GM18511 (cell line): Measurements from ENCODE around the gene TANC1.

Experiments used
- ATAC-seq: cut with Tn5 transposase; IDR thresholded peaks from one replicate; pipeline ENCODE4 v1.9.1; 2021; ENCODE audit warnings: mild to moderate bottlenecking, moderate library complexity; ENCODE audit not compliant: unreplicated experiment

Gene TANC1

DNA sequence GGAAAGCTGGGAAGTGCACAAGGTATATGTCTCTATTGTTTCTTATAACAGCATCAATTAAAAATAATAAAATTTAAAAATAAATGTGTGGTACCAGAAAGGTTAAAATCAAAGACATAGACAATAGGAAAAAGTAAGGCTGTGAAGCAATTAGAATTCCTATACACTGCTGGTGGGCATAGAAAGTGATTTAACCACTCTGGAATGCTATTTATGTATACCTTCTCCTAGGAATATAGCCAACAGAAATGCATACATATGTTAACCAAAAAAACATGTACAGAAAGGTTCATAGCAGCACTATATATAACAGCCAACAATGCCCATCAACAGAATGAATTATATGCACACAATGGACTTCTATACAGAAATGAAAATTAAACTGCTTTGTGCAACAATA is 275.1 kb downstream of the TANC1 start:
- ATAC-seq = no peak

DNA sequence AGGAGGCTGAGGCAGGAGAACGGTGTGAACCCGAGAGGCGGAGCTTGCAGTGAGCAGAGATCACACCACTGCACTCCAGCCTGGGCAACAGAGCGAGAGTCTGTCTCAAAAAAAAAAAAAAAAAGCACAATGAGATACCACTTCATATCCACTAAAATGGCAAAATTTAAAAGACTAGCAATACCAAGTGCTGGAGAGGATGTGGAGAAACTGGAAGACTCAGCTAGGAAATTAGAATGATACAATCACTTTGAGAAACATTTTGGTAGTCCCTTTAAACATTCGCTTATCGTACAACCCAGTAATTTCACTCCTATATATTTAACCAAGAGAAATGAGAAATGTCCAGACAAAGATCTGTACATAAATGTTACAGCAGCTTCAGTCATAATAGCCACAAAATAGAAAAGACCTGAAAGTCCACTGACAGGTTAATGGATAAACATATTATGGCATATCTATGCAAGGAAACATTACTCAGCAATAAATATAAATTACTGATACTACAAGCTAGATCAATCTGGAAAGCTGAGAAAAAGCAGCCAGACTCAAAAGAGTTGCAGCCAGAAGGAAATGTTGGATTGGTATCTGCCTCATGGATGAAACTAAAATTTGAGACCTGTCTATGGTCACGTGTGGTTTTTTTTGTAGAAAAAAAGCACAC is 278.0 kb downstream of the TANC1 start:
- ATAC-seq = no peak

DNA sequence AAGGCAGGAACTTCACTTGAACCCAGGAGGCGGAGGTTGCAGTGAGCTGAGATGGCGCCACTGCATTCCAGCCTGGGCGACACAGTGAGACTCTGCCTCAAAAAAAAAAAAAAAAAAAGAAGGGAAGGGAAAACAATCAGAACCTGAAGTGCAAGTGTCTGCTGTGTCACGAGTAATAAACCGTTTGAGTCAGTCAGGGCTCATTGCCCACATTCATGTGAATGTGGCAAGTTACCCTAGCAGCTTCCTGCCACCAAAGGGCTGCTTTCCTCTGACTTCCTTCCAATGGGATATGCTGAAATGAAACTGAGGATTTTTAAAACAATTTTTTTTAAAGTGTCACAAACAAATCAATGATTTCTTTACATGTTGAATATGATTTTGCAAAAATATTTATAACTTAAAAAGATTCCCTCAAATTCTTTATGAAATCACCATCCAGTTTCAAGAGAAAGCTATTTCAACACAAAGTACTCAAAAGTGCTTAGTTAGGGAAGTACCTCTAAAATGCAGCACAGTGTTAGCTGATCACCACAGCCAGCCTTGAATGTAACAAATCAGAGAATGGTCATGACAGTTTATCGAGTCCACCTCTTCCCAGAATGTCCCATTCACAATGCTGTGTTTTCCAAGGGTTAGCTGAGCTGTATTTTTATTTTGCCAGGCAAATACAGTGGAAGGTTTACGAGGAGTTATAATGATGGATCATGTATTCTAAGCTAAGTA is 281.7 kb downstream of the TANC1 start:
- ATAC-seq = peak; percentile 85

DNA sequence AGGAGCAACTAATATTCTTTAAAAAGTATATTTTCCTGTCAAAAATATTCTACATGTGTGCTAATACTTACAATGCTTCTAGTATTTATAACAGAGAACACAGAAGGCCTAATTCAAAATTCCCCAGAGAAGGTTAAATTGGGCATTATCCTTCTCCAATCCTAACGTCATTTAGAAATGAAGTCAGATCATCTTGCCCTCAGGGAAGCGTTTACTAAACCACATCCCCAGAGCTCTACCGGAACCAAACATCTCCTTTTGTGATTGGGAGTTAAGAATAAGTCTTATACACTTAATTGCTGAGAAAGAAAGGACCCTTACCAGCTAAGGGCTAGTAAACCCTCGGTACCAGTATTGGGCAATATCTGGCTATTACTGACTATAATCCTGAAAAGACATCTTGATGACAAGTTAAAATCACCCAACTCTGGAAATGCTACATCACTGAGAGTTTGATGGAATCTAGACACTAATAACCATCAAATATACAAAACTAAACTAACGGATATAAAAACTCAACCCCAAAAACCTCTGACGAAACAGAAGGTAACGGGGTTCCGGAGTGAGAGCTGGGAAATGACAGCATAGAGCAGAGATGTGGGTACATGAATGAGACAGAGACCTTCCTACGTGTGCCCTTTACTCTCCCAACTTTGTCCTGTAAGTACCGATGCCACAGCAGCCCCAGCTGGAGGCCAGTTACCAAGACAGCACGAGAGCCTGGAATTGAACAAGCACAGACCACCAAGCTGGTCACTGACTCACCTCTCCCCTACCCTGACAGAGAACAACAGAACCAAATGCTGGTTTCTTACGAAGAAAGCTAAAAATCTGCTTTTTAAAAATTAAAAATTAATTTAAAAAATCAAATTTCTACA is 283.1 kb downstream of the TANC1 start:
- no peak for ATAC-seq

DNA sequence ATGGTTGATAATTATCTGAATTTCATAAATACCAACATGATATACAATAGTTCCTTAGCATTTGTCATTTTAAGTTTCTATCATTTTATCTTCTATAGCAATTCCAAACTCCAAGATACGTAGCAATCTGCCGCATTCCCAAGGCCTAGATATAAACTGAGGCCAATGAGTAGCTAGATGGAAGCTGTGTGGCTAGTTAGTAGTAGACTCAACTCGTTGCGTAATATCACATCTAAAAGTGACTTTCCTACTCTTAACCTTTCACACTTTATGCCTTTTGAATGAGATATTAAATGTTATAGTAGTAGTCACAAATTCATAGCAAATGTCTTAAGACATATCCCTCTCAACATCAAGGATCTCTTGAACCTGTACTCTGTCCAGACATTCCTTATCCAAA is 284.5 kb downstream of the TANC1 start:
- no peak for ATAC-seq

DNA sequence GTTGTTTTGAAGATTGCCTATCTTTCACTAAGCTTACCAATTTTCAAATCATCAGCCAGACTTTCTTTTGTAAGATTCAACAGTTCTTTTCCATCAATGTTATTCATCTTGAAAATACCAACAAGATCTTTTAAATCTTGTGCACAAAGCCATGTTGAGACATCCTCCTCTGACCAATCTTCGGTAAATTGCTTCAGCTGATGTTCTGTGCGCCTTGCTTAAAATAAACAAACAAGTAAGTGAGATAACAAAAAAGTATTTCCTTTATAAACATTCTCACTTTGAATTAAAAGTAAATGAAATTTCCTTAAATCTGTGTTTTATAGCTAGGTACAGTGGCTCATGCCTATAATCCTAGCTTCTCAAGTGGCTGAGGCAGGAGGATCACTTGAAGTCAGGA is 287.7 kb downstream of the TANC1 start:
- ATAC-seq = no peak

DNA sequence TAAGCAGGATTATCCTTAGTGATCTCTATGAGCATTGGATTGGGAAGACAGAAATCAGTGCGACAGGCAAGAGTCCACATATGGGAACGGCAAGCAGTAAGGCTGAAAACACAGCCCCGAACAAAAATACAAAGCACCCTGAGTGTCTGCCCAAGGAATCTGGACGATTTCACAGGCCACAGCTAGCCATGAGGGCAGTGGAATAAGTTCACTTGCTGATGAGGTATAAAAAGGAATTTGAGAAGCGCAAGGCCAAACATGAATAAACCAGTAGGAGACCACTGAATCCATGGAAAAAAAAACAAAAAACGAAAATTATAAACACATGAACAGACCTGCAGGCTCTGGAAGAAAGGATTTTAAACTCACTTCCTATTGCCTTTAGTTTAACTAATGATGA is 293.8 kb downstream of the TANC1 start:
- ATAC-seq = no peak

DNA sequence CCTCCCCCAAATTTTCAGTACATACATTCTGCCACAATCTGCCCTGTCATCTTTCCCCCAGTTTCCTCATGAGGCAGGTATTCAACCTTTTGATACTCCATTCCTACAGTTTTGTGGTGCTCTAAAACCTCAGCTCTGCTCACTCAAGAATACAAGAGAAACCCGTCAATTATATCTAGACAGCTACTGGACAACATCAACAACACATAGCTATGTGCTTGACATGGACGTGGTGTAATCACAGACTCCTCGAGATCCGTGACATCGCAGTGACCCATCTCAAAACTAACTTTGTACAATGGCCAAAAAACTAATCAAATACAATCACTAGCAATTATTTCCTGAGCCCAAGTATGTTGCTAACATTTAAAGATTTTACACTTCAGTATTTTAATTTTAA is 294.5 kb downstream of the TANC1 start:
- no peak for ATAC-seq

DNA sequence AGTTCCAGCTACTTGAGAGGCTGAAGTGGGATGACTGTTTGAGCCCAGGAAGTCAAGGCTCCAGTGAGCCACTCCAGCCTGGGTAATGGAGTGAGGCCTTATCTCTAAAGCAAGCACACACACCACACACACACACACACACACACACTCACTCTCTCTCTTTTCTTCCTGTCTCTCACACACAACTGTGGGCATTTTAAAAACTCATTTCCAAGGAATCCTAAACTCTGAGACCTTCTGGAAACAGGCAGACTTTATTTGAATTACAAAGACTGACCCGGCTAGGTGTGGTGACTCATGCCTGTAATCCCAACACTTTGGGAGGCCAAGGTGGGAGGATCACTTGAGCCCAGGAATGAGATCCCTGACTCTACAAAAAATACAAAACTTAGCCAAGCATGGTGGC is 296.7 kb downstream of the TANC1 start:
- ATAC-seq = no peak

DNA sequence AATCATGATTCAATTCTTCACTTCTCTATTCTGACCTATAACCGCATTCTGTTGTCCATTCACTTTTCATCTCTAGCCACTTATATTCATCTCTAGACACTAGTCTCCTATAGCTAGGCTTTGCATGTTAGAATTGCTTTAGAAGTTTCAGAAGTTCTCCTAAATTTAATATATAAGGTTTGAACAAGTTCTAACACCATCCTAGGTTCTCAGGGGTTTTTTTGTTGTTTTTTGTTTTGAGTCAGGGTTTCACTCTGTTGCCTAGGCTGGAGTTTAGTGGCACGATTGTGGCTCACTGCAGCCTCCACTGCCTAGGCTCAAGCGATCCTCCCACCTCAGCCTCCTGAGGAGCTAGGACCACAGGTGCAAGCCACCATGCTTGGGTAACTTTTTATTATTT is 298.1 kb downstream of the TANC1 start:
- ATAC-seq = peak; percentile 64

DNA sequence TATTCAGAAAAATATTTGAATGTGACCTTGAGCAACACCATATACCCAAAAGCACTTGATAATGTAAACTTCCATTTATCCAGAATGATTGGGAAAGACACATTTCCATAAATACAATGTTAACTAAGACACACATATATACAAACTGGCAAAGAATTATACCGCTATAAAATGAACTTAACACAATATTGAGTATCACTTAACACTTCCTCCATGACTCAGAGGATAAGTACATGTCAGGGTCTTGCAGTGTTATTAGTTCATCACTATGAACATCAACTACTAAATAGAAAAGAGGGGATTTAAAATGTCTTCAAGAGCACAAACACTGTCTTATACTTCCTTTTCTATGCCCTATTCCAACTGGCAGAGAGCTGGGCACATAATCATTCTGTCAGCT is 299.5 kb downstream of the TANC1 start:
- no peak for ATAC-seq

DNA sequence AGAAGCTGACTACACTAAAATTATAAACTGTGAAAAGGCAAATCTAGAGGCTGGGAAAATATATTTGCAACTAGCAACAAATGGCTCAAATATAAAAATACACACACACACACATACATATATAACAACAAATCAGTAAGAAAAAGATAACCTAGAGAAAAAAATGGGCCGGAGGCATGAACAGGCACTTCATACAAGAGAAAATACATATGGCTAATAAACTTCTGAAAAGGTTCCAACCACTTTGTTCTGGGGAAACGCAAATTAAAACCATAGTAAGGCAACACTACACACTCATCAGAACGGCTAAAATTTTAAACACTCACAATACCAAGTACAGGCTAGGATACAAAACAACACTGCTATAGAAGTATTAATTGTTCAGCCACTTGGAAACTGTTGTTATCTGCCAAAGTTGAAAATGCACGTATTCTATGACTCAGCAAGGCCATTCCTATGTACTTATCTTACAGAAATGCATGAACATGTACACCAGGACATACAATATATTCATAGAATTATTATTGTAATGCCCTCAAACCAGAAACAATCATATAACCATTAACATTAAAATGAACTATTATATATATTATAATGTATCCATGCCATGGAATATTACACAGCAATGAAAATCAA is 302.4 kb downstream of the TANC1 start:
- no peak for ATAC-seq

DNA sequence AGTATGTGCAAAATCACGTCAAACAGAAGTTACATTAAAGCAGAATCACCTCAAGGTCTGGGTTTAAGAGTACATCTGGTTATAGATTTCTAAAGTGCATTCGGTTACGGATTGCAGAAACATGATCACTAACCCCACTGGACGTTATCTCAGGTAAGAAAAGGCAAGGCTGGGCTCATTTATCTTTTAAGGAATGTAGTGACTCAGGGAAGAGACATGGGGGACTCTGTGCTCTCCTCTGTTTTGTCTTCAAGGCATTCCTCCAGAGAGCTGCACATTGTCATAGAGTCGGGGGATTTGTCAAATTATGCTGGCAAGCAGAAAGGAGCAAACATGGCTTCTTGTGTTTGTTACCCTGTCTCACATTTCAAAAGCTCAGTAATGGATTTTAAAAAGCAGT is 303.7 kb downstream of the TANC1 start:
- no peak for ATAC-seq

DNA sequence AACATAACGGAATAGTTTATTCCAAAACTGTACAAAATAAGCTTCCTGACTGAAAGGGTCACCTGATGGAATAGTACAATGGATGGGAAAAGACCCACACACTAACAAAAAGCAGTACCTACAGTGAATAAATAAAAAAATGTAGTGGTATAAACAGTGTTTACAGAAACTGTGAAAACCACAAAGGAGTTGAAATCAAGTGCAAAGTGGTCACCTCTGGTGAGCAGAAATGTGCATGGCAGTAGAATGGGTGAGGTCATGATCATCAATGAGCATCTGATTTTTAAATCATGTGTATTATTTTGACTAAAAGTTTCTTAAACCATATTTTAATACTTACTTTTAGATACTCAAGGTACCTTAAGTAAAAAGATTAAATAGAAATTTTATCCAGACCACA is 306.7 kb downstream of the TANC1 start:
- ATAC-seq = no peak

DNA sequence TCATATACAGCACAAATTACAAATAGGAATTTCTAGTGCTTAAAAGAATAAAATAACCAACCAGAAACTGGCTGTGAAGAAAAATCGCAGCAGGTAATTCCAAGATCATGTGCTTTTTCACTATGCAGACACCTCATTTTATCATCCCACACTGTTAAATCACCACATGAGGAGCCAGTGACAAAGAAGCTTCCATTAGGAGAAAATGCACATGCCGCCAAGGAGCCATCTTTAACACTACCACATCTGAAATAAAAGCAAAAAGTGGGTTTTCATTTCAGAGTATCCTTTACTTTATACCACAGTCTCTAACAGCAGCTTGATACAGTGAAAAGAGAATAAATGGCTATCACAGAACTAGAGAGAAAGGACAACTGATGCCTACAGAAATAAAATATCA is 311.3 kb downstream of the TANC1 start:
- no peak for ATAC-seq

DNA sequence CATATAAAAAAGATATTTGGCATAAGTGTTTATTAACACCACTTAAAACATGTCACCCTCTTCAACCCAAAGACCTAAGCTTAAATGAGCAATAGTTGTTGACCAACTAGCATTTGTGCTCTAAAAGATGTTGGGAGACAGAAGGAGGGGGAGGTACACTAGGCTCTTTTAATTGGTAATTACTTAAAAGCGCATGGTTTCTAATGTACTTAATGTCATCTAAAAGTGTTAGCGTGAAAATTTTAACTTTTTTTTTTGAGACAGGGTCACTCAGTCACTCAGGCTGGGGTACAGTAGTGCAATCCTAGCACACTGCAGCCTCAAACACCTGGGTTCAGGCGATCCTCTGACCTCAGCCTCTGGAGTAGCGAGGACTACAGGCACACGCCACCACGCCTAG is 312.6 kb downstream of the TANC1 start:
- ATAC-seq = no peak
